HG02798 (cell line): ENCODE data around the gene DBNL.

Experiments
- ATAC-seq: cut with Tn5 transposase; IDR thresholded peaks from one replicate; pipeline ENCODE4 v1.9.1; 2021; ENCODE audit warnings: mild to moderate bottlenecking; ENCODE audit not compliant: unreplicated experiment, poor library complexity

Gene DBNL

DNA sequence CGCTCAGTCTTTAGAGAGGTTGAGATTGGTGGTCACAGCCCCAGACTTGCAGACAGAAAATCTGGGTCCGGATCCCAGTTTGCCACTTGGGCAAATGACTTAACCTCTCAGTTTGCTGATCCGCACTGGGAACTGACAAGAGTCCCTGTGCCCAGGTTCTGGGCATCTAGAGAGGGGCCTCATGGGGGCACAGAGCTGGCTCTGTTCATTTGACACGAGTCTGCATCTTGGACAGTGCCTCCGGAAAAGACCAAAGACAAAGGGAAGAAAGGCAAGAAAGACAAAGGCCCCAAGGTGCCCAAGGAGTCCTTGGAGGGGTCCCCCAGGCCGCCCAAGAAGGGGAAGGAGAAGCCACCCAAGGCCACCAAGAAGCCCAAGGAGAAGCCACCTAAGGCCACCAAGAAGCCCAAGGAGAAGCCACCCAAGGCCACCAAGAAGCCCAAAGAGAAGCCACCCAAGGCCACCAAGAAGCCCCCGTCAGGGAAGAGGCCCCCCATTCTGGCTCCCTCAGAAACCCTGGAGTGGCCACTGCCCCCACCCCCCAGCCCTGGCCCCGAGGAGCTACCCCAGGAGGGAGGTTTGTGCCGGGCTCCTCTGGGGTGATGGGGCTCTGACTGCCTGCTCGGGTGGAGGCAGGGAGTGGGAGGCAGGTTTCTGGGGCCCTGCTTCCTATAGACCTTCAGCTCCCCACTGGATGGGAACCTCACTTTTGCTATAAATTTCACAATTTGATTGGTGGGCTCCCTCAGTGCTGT is 62.0 kb downstream of the DBNL start:
- no peak for ATAC-seq

DNA sequence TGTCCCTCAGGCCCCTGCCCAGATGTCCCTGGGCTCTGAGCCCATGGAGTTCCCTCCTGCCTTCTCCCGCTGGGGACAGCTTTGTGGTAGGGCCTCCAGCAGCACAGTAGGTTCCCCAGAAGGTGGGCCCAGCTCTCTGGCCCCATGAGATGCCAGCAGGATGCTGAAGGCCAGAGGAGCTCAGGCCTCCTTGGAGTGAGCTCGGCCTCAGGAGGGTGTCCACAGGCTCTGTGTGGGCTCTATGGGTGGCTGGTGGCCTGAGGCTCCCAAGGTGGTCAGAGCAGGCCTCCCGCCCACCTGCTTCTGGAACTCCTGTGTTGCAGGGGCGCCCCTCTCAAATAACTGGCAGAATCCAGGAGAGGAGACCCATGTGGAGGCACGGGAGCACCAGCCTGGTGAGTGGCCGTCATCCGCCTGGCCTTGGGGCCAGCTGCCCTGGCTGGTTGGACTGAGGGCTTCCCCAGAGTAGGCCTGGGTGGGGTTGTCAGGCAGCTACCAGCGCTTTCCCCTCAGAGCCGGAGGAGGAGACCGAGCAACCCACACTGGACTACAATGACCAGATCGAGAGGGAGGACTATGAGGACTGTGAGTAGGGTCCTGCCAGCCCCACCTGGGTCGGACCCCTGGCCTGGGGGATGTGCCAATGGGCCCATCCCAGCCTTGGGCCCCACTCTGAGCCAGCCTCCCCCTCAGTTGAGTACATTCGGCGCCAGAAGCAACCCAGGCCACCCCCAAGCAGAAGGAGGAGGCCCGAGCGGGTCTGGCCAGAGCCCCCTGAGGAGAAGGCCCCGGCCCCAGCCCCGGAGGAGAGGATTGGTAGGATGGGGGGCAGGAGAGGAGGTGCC is 62.8 kb downstream of the DBNL start:
- ATAC-seq, result no peak

DNA sequence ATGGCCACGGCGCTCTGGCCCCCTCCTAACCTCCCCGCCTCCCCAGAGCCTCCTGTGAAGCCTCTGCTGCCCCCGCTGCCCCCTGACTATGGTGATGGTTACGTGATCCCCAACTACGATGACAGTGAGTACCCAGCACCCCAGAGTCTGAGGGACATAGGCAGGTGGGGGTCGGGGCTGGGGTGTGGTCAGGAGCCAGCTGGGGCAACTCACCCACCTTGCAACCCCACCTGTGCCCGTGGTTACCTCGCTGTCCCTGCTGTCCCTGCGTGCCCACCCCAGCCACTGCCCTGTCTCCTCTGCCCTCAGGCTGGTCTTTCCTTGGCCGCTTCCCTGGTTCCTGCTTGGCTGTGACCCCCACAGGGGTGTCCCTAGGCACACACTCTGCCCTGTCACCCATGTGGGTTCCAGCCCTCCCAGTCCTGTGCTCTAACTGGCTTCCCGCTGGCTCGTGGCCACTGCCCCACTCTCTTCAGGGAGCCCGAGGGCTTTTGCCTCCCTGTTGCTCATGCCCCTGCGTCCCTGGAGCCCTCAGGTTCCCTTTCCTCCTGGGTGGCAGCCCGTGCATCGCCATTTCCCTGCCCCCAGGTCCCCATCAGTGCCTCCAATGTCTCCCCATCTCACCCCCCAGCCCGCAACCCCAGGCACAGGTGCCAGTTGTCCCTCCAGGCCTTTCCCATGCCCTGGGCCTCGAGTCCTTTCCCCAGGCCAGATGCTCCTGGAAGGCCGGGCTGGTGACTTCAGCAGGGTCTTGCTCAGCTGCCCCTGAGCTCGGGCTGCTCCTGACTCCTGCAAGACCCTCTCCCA is 63.7 kb downstream of the DBNL start:
- no peak for ATAC-seq

DNA sequence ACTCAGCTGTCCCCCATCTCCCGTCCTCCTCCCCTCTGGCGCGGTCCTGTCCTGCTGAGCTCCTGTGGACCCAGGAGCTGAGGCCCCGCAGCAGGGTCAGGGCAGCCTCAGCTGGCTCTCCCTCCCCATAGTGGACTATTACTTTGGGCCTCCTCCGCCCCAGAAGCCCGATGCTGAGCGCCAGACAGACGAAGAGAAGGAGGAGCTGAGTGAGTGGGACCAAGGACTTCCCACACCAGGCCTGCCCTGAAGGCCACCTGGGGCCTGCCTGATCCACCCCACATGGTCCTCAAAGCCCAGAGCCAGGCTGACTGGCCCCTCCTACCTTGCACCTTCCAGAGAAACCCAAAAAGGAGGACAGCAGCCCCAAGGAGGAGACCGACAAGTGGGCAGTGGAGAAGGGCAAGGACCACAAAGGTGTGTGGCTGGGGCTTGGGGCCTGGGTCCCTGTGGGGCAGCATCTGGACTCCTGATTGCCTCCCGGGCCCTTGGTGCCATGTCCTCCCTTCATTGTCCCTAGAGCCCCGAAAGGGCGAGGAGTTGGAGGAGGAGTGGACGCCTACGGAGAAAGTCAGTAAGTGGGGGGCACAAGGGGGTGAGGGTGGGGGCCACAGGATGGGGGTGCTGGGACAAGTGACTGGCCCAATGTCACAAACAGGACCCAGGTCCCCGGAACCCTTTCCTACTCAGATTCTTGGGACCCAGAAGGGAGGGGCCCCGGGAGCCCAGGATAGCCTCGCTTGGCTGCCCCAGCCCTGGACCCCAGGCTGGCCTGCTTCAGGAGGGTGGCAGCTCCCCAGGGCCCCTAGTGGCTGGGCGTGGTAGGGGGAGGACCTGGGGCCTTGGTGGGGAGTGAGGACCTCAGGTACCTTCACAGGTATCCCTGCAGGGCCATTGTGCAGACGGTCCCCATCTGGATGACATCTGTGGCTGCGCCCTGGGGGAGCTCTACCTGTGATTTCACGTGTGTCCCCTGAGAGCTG is 64.6 kb downstream of the DBNL start:
- no peak for ATAC-seq

DNA sequence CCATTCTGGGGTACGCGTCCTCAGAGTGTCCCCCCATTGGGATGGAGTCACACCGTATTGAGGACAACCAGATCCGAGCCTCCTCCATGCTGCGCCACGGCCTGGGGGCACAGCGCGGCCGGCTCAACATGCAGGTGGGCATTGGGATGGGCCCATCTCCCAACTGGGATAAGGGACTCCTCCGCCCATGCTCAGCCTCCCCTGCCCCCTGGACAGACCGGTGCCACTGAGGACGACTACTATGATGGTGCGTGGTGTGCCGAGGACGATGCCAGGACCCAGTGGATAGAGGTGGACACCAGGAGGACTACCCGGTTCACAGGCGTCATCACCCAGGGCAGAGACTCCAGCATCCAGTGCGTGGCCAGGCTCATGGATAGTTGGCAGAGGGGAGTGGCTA is 65.5 kb downstream of the DBNL start:
- no peak for ATAC-seq

DNA sequence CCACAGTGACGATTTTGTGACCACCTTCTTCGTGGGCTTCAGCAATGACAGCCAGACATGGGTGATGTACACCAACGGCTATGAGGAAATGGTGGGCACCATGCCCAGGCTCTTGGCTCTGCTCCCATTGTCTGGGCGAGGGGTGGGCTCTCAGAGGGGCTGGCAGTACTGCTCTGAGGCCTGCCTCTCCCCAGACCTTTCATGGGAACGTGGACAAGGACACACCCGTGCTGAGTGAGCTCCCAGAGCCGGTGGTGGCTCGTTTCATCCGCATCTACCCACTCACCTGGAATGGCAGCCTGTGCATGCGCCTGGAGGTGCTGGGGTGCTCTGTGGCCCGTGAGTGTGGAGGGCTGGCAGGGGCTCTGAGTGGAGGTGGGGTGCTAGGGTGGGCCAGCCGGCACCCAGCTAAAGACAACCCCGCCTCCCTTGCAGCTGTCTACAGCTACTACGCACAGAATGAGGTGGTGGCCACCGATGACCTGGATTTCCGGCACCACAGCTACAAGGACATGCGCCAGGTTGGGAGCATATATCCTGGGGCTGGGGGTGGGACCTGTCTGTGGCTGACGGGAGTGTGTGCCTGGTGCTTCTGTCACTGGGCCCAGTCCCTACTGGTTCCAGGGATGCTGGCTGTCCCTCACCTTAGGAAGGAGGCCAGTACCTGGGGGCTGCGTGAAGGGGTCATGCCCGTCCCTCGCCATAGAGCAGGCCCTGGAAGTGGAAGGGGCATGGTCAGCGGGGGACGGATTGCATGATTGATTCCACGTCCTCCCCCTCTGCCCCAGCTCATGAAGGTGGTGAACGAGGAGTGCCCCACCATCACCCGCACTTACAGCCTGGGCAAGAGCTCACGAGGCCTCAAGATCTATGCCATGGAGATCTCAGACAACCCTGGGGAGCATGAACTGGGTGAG is 66.5 kb downstream of the DBNL start:
- ATAC-seq, result no peak
